ENCODE measurements around the gene LIN7A. TPM values are rescaled to one million over a fixed set of nuclear protein-coding genes. Genes with fewer than 3 reads are reported as not detected.

Gene LIN7A
- total RNA-seq, 1 donor = 6.6 TPM

Small RNA genes lying within 50 kb of the gene (small RNA-seq; reads per million reads assigned to genes)
- gene MIR617 (not detected), gene MIR618 (not detected)

Other genes starting within 250 kb of the LIN7A start
- not detected in 2 replicates for gene MYF6, start 230.3 kb downstream of the LIN7A start, total RNA-seq (ENCODE audit: low replicate concordance)
- gene MYF5, start 221.0 kb downstream of the LIN7A start, total RNA-seq (ENCODE audit: low replicate concordance) = not detected in 2 replicates
- gene ACSS3, start 140.1 kb upstream of the LIN7A start, total RNA-seq (ENCODE audit: low replicate concordance) = 24.5 and 25.3 TPM in 2 replicates

Data from fibroblast of the aortic adventitia (primary cell).